Tibial nerve (tissue), 4 donors: ENCODE measurements around the gene CCDC7. TPM values are rescaled to one million over a fixed set of nuclear protein-coding genes. Genes with fewer than 3 reads are reported as not detected.
"Not testable (repeated sequence)": the region's sequence is repeated elsewhere in the genome, so short reads cannot be mapped to it uniquely, and the experiment has no call there.

ENCODE experiments used
- DNase-seq, 2 donors: peaks; one replicate each; pipeline ENCODE4 v3.0.0-alpha.2; 2019; ENCODE audit warnings: low spot score in 2 of 2
- H3K27ac ChIP-seq, 4 donors: fragments of 200-600 bp; sonication (generic) in 3 of 4; one replicate each; pipeline ENCODE4 v1.5.1; 2017 to 2019; ENCODE audit warnings: mild to moderate bottlenecking in 1 of 4
- H3K27me3 ChIP-seq, 2 donors: fragments of 200-600 bp; sonication (generic) in 1 of 2; one replicate each; pipeline versions ENCODE4 v1.5.1 to v1.6.0; 2017 to 2019
- H3K36me3 ChIP-seq, 3 donors: fragments of 200-600 bp; sonication (generic); one replicate each; pipeline ENCODE4 v1.5.1; 2018 to 2019
- H3K4me1 ChIP-seq, 4 donors: fragments of 200-600 bp; sonication (generic) in 3 of 4; one replicate each; pipeline ENCODE4 v1.5.1; 2017 to 2019
- H3K4me3 ChIP-seq, 4 donors: fragments of 200-600 bp; sonication (generic) in 3 of 4; one replicate each; pipeline ENCODE4 v1.5.1; 2017 to 2019; ENCODE audit warnings: mild to moderate bottlenecking in 1 of 4, moderate library complexity in 1 of 4
- H3K9me3 ChIP-seq, 4 donors: fragments of 200-600 bp; sonication (generic) in 3 of 4; one replicate each; pipeline ENCODE4 v1.5.1; 2017 to 2019
- EP300 ChIP-seq, 2 donors: sonication (generic); formaldehyde crosslinking; IDR thresholded peaks; one replicate each; pipeline ENCODE4 v1.6.1; 2017; ENCODE audit warnings: antibody characterized with exemption in 2 of 2, mild to moderate bottlenecking in 1 of 2
- POLR2A ChIP-seq, 2 donors: fragments of 450-650 bp; IDR thresholded peaks; one replicate each; pipeline ENCODE4 v1.6.1; 2017; ENCODE audit warnings: antibody characterized with exemption in 2 of 2, mild to moderate bottlenecking in 2 of 2, moderate library complexity in 2 of 2
- WGBS, 2 donors: methylation state at CpG; one replicate each; pipeline ENCODE4 v1.1.5; 2018; 5-methylcytosine and 5-hydroxymethylcytosine counted together
- total RNA-seq, 4 donors: library from RNA; depleted of rRNA; stranded (reverse); fragments of >200 nt; gene quantifications; one replicate each; pipeline ENCODE4 v1.1.0, GENCODE V29; 2016
- TF ChIP-seq, protein P1 (sequence below), 5 experiments: fragments of 200-600 bp in 3 of 5; fragments of 450-650 bp in 2 of 5; sonication (generic) in 3 of 5; IDR thresholded peaks; one replicate each; pipeline ENCODE4 v1.5.1; 2016 to 2019; ENCODE audit warnings: antibody characterized with exemption in 5 of 5, mild to moderate bottlenecking in 3 of 5, moderate library complexity in 2 of 5

Gene CCDC7
- total RNA-seq, 4 donors from 2014 or later: 20.7 to 97.0 (median 45.6) TPM

DNA sequence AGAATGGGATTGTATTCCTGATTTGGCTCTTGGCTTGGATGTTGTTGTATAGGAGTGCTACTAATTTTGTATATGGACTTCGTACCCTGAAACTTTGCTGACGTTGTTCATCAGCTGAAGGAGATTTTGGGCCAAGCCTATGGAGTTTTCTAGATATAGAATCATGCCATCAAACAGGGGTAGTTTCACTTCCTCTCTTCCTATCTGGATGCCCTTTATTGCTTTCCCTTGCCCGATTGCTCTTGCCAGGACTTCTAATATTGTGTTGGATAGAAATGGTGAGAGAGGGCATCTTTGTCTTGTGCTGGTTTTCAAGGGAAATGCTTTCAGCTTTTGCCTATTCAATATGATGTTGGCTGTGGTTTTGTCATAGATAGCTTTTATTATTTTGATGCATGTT is 92.3 kb downstream of the CCDC7 start:
- TF ChIP-seq, protein P1, sequence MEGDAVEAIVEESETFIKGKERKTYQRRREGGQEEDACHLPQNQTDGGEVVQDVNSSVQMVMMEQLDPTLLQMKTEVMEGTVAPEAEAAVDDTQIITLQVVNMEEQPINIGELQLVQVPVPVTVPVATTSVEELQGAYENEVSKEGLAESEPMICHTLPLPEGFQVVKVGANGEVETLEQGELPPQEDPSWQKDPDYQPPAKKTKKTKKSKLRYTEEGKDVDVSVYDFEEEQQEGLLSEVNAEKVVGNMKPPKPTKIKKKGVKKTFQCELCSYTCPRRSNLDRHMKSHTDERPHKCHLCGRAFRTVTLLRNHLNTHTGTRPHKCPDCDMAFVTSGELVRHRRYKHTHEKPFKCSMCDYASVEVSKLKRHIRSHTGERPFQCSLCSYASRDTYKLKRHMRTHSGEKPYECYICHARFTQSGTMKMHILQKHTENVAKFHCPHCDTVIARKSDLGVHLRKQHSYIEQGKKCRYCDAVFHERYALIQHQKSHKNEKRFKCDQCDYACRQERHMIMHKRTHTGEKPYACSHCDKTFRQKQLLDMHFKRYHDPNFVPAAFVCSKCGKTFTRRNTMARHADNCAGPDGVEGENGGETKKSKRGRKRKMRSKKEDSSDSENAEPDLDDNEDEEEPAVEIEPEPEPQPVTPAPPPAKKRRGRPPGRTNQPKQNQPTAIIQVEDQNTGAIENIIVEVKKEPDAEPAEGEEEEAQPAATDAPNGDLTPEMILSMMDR (IDR thresholded peaks at IDR 0.05): no peak
- TF ChIP-seq EP300 (IDR thresholded peaks at IDR 0.05): no peak
- no peak for TF ChIP-seq POLR2A (IDR thresholded peaks at IDR 0.05)
- DNase-seq: no peak
- no peaks in the 10 kb centered on the region for H3K27me3 ChIP-seq
- no peaks in the 10 kb centered on the region for H3K4me1 ChIP-seq
- 69 to 93% methylated on average over 3 of the region's 3 CpGs for WGBS, 2 donors
- H3K36me3 ChIP-seq: peaks cover 0 to 22% (median 0%) of the 10 kb centered on the region in 3 donors
- no peak overlapping the region for H3K4me3 ChIP-seq
- H3K9me3 ChIP-seq: peaks cover 0 to 23% (median 8%) of the 10 kb centered on the region in 4 donors
- H3K27ac ChIP-seq: no peak overlapping the region

DNA sequence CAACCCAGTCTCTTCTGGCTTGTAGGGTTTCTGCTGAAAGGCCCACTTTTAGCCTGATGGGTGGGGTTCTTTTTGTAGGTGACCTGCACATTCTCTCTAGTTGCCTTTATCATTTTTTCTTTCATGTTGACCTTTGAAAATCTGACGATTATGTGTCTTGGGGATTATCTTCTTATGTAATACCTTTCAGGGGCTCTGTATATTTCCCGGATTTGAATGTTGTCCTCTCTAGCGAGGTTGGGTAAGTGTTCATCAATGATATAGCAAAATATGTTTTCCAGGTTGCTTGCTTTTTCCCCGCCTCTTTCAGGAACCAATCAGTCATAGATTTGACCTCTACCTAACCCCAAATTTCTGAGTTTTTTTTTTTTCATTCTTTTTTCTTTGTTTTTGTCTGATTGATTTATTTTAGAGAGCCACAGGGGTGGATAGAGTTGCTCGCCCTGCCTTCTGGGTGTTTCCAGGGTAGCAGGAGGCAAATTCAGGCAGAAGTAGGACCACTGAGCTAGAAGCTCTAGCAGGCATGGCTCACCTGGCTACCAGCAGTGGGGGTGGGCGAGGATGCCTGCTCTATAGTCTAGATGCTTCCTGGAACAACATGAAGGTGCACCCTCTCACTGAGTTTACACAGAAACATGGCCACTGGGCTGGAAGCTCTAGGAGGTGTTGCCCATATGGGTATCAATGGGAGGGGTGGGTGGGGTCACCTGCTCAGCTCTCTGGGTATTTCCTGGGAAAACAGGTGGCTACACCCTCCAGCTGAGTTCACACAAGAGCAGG is 94.9 kb downstream of the CCDC7 start:
- no peaks in the 10 kb centered on the region for H3K4me1 ChIP-seq
- H3K9me3 ChIP-seq: peaks cover 0 to 6% (median 1%) of the 10 kb centered on the region in 4 donors
- TF ChIP-seq POLR2A (IDR thresholded peaks at IDR 0.05): no peak
- TF ChIP-seq, protein P1 (IDR thresholded peaks at IDR 0.05): no peak
- TF ChIP-seq EP300 (IDR thresholded peaks at IDR 0.05): no peak
- H3K27me3 ChIP-seq: no peaks in the 10 kb centered on the region
- 86 to 91% methylated on average over 6 of the region's 6 CpGs for whole genome bisulfite sequencing, 2 donors
- no peak for DNase-seq
- H3K27ac ChIP-seq: no peak overlapping the region
- no peak overlapping the region for H3K4me3 ChIP-seq
- peaks cover 0 to 23% (median 0%) of the 10 kb centered on the region in 3 donors for H3K36me3 ChIP-seq

DNA sequence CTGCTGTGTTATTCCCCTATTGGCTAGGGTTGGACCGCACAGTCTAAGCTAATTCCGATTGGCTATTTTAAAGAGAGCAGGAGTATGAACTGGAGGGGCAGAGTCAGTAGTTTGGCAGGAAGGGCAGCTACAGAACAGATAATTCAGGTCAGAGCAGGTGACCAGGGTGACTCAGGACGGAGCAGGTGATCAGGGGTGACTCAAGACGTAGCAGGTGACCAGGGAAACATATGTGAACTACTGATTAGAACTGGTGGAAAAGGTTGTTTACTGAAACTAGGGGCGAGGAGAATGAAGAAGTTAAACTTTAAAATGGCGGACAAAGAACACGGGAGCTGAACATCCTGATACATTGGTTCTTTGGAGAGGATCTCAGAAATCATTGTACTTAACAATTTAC is 102.3 kb downstream of the CCDC7 start:
- H3K36me3 ChIP-seq: peaks cover 0 to 46% (median 0%) of the 10 kb centered on the region in 3 donors
- DNase-seq: no peak
- no peaks in the 10 kb centered on the region for H3K4me1 ChIP-seq
- H3K27ac ChIP-seq: no peak overlapping the region
- H3K4me3 ChIP-seq: no peak overlapping the region
- H3K27me3 ChIP-seq: no peaks in the 10 kb centered on the region
- WGBS, 2 donors: 96 to 98% methylated on average over 7 of the region's 7 CpGs
- peaks cover 0 to 9% (median 2%) of the 10 kb centered on the region in 4 donors for H3K9me3 ChIP-seq
- no peak for TF ChIP-seq EP300 (IDR thresholded peaks at IDR 0.05)
- TF ChIP-seq, protein P1 (IDR thresholded peaks at IDR 0.05): no peak
- no peak for TF ChIP-seq POLR2A (IDR thresholded peaks at IDR 0.05)

DNA sequence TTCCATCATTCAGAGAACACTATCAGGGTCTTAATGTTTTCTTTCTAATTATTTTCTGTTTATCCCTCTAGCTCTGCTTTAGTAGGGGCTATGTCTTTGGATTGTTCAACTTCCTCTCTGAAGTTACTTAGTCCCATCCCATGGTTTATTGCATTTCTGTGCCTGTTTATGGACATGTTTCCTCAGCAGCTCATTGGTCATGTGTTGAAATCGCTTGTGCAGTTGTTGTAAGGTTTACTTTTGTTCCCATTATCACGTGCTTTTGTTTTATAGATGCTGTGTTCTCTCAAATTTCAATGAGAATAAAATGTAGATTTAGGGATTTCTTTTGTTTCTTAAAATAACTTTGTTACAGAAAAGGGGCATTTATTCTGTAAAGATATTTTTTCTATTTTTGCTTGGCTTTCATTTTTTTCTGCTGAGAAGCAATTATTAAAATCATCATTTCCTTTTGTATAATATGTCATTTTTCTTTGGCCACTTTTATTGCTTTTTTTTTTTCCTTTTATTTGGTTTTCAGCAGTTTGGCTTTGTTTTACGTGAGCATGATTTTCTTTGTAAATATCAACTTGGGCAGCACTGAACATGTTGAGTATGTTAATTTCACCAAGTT is 110.9 kb downstream of the CCDC7 start:
- TF ChIP-seq EP300 (IDR thresholded peaks at IDR 0.05) (no peak), POLR2A (IDR thresholded peaks at IDR 0.05) (no peak)
- TF ChIP-seq, protein P1 (IDR thresholded peaks at IDR 0.05): no peak
- no peaks in the 10 kb centered on the region for H3K27me3 ChIP-seq
- no peak overlapping the region for H3K4me3 ChIP-seq
- no peaks in the 10 kb centered on the region for H3K9me3 ChIP-seq
- 80 to 84% methylated on average over 3 of the region's 3 CpGs for WGBS, 2 donors
- no peaks in the 10 kb centered on the region for H3K4me1 ChIP-seq
- DNase-seq: no peak
- peaks cover 0 to 23% (median 0%) of the 10 kb centered on the region in 3 donors for H3K36me3 ChIP-seq
- H3K27ac ChIP-seq: no peak overlapping the region

DNA sequence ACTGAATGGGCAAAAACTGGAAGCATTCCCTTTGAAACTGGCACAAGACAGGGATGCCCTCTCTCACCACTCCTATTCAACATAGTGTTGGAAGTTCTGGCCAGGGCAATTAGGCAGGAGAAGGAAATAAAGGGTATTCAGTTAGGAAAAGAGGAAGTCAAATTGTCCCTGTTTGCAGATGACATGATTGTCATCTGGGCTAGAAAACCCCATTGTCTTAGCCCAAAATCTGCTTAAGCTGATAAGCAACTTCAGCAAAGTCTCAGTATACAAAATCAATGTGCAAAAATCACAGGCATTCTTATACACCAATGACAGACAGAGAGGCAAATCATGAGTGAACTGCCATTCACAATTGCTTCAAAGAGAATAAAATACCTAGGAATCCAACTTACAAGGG is 116.8 kb downstream of the CCDC7 start:
- H3K36me3 ChIP-seq, H3K27me3 ChIP-seq, H3K4me3 ChIP-seq, H3K4me1 ChIP-seq, H3K27ac ChIP-seq, H3K9me3 ChIP-seq, DNase-seq: not testable (repeated sequence)
